KG1 (cell line): ENCODE data around the gene SSRP1.
"Not testable (repeated sequence)": the region's sequence is repeated elsewhere in the genome, so short reads cannot be mapped to it uniquely, and the experiment has no call there.

Experiments
- DNase-seq: peaks from one replicate; lab custom pipeline; 2025; lab: John Stamatoyannopoulos, UW

SSRP1 gene

GRCh38 chr11:57299150-57299737 is 36.4 kb downstream of the SSRP1 start:
- no peak for DNase-seq

DNA sequence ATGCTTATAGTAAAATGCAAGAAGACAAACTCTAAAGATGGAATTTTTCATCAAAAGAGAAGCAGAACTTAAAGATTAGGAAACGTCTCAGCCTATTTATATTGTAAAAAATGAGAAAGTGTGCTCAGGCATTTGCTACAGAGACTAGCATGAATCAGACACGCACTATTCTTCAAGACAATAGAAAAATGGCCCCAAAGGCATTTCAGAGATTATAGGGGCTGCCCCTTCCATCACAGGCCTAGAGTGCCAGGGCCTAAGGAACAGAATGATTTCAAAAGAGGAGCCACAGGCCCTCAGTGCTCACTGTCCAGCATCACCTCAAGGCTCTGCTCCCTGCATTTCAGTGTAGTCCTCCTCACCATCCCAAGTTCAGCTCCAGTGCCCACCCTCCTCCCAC is 38.5 kb downstream of the SSRP1 start:
- no peak for DNase-seq

DNA sequence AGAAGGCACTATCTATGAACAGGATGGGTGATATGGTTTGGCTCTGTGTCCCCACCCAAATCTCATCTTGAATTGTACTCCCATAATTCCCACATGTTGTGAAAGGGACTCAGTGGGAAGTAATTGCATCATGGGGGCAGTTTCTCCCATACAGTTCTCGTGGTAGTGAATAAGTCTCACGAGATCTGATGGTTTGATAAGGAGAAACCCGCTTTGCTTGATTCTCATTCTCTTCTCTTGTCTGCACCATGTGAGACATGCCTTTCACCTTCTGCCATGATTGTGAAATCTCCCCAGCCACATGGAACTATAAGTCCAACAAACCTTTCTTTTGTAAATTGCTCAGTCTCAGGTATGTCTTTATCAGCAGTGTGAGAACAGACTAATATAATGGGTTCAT is 39.5 kb downstream of the SSRP1 start:
- DNase-seq: not testable (repeated sequence)

DNA sequence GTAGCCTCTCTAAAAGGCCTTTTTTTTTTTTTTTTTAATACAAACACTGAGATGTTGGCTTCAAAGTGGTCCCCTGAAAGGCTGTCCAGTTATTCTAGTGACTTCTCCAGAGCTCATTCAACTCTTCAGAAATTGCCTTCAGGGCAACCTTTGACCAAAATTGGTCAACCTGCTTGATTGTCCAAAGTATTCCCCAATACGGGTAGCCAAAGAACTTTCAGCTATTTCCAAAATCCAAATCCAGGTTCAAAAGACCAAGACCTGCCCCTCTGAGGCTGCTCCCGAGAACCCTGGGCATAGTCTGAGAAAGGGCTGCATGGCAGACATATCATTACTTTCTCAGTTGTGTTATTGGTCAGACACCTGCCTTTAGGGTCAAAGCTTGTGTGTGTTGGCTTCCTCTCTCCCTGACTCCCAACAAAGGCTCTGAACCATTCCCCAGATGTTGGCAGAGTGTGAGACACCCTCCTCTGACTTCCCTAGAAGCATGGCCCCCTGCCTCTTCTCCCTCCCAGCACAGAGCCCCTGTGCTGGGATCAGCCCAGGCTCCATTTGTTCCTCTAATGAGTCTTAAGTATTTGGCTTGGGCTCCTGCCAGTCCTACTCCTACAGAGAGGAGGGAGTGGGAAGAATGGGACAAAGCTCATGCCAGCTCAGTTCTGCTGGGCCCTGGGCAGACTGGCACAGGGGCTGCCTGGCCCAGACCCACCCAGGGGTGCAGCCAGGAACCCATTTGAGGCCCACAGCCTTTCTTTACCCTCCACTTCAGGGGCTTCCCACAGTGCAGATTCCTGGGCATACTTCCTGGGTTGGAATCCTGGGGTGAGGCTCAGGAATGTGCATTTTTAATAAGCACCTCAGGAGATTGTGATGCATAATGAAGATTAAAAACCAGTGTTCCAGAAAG is 41.2 kb downstream of the SSRP1 start:
- DNase-seq: no peak

- no peak for DNase-seq
Measured at GRCh38 chr11:57290288-57290687, 45.4 kb downstream of the SSRP1 start.

- DNase-seq: no peak
Measured at GRCh38 chr11:57288771-57289579, 46.7 kb downstream of the SSRP1 start.

DNA sequence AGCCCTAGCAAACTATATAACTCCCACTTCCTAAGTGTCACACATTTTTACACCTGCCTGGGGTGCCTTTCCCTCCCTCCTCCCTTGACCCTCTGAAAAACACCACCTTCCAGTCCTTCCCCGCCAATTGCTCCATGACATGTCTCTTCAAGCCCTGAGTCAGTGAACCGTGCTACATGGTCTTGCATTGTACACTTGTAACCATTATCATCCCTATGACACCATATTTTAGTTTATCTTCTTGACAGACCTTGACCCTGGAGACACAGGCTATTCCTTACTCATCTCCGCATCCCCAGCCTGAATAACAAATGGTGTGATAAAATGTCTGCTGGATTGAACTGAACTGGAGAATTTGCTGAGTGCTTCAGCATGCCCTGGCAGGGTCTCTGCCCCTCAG is 47.8 kb downstream of the SSRP1 start:
- no peak for DNase-seq

DNA sequence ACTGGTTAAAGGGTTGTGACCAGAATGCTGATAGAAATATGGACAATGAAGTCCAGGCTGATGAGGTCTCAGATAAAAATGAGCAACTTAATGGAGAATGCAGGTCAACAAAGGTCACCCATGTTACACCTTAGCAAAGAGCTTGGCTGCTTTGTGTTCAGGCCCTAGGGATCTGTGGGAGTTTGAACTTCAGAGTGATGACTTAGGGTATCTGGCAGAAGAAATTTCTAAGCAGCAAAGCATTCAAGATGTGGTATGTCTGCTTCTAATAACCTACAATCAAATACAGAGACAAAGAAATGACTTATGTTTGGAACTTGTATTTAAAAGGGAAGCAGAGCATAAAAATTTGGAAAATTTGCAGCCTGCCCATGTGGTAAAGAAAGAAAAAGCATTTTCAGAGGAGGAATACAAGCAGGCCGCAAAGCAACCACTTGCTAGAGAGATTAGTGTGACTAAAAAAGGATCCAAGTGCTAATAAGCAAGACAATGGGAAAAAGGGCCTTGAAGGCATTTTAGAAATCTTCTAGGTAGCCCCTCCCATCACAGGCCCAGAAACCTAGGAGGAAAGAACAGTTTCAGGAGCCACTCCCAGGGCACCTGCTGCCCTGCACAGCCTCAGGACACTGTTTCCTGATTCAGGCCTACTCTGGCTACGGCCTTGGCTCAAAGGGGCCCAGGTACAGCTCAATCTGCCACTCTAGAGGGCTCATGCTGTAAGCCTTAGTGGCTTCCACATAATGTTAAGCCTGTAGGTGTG is 52.3 kb downstream of the SSRP1 start:
- DNase-seq: no peak

- not testable (repeated sequence) for DNase-seq
Measured at GRCh38 chr11:57281546-57281945, 54.1 kb downstream of the SSRP1 start.

DNA sequence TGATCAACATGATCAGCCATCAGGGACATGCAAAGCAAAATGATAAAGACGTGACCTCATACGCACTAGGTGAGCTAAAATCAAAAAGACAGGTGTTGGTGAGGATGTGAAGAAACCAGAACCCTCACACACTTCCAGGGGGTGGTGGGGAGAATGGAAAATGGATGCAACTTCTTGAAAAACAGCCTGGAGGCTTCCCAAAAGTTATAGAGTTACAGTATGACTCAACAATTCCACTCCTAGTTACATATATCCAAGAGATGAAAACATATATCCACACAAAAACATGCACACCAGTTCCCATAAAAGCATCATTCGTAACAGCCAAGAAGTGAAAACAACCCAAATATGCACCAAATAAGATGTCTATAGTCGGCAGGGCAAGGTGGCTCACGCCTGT is 56.6 kb downstream of the SSRP1 start:
- DNase-seq: no peak

DNA sequence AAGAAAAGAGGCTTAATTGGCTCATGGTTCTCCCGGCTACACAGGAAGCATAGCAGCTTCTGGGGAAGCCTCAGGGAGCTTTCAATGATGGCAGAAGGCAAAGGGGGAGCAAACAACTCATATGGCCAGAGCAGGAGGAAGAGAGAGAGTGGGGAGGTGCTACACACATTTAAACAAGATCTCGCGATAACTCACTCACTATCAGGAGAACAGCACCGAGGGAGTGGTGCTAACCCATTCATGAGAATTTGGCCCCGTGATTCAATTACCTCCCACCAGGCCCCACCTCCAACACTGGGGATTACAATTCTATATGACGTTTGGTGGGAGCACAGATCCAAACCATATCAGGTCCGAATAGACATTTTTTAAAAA is 57.0 kb downstream of the SSRP1 start:
- DNase-seq: no peak

GRCh38 chr11:57277845-57278720 is 57.6 kb downstream of the SSRP1 start:
- DNase-seq: no peak

GRCh38 chr11:57276971-57277675 is 58.6 kb downstream of the SSRP1 start:
- no peak for DNase-seq

DNA sequence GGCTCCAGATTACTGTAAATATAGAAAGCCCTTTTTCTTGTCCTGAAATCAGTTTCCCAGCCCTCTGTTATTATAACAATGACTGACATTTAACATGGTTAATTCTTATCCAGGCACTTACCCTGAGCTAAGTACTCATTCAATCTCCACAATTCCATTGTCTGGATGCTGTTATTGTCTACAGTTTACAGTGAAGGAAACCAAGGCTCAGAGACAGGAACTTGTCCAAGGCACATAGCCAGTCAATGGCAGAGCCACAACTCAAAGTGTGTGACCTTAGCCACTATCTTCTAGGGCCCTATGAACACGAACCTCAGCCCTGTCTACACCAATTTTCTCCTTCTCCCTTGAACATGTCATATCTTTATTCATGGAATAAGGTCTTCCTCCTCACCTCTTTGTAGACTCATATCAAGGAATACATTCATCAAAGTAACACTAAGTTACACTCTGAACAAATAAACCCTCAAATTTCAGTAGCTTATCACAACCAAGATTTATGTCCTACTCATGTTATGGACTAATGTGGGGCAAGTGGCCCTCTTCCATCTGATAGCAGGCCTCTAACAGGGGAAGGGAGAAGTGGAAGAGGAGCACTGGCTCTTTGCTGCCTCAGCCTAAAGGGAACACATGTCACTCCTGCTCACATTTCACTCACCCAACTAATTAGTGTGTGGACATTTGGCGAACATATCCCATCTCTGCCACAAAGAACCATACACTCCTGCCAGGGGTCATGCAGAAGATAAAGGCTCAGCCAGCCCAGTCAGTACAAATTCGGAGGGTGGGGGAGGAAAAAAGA is 59.3 kb downstream of the SSRP1 start:
- DNase-seq: no peak
